ENCODE results near the gene FAAP20. TPM values are rescaled to one million over a fixed set of nuclear protein-coding genes. Genes with fewer than 3 reads are reported as not detected.

The FAAP20 gene
- total and polyA plus RNA-seq, 3 donors from 2014 or later, result 65.5 to 72.6 (median 72.0) TPM

- intact Hi-C loops (cut with DNase I; ENCODE audit: low total_unique reads), result loop anchor here (5.0 kb wide), 1 partner anchor 74 kb away; no protein-coding TSS in a partner anchor
- DNase-seq, result no peak
- no peaks in the 10 kb centered on the region for H3K27me3 ChIP-seq
- no peak overlapping the region for H3K4me3 ChIP-seq
- H3K27ac ChIP-seq, result peak overlapping the region in 1 of 2 donors; percentile 91
- peaks cover 85% of the 10 kb centered on the region for H3K4me1 ChIP-seq
- 61 to 73% methylated on average over 10 to 12 of the region's 12 CpGs for WGBS, 2 donors
- no peak for TF ChIP-seq POLR2A (IDR thresholded peaks at IDR 0.05)
- TF ChIP-seq, protein P1, sequence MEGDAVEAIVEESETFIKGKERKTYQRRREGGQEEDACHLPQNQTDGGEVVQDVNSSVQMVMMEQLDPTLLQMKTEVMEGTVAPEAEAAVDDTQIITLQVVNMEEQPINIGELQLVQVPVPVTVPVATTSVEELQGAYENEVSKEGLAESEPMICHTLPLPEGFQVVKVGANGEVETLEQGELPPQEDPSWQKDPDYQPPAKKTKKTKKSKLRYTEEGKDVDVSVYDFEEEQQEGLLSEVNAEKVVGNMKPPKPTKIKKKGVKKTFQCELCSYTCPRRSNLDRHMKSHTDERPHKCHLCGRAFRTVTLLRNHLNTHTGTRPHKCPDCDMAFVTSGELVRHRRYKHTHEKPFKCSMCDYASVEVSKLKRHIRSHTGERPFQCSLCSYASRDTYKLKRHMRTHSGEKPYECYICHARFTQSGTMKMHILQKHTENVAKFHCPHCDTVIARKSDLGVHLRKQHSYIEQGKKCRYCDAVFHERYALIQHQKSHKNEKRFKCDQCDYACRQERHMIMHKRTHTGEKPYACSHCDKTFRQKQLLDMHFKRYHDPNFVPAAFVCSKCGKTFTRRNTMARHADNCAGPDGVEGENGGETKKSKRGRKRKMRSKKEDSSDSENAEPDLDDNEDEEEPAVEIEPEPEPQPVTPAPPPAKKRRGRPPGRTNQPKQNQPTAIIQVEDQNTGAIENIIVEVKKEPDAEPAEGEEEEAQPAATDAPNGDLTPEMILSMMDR (IDR thresholded peaks at IDR 0.05), result no peak
- H3K36me3 ChIP-seq (ENCODE audit: low read depth, missing control alignments), result no peaks in the 10 kb centered on the region
- no peaks in the 10 kb centered on the region for H3K9me3 ChIP-seq
Measured at GRCh38 chr1:2233468-2233867, 38.9 kb upstream of the FAAP20 start.

DNA sequence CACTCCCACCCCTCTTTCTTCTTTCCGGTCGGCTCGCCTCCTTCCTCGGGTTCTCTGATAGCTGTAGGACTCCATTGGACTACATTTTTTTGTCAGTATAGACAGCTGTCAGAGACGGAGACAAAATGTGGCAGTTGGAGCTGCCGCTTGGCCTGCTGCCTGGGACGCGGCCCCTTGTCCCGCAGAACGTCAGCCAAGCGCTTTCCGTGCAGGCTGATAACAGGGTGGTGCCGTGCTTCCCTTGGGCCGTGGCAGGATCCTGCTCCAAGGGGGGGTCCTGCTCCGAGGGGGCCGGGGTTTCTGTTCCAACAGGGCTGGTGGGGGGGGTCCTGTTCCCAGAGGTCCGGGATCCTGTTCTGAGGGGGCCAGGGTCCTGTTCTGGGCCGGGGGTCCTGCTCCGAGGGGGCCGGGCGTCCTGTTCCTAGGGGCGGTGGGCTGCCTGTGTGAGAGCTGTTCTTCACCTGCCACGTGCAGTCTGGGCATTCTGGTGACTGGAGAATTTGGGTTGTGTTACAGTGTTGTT lies 38.4 kb upstream of the FAAP20 start:
- peak overlapping the region; percentile 81 to 91 for H3K27ac ChIP-seq
- 53 to 62% methylated on average over 9 to 17 of the region's 23 CpGs for WGBS, 2 donors
- peaks cover 81% of the 10 kb centered on the region for H3K4me1 ChIP-seq
- no peak overlapping the region for H3K4me3 ChIP-seq
- no peaks in the 10 kb centered on the region for H3K27me3 ChIP-seq
- H3K36me3 ChIP-seq (ENCODE audit: low read depth, missing control alignments), result no peaks in the 10 kb centered on the region
- intact Hi-C loops (cut with DNase I; ENCODE audit: low total_unique reads), result loop anchor here (5.0 kb wide), 1 partner anchor 74 kb away; no protein-coding TSS in a partner anchor
- no peaks in the 10 kb centered on the region for H3K9me3 ChIP-seq
- TF ChIP-seq, protein P1 (IDR thresholded peaks at IDR 0.05), result no peak
- no peak for TF ChIP-seq POLR2A (IDR thresholded peaks at IDR 0.05)
- DNase-seq, result no peak

GRCh38 chr1:2232255-2232915 lies 37.8 kb upstream of the FAAP20 start:
- TF ChIP-seq, protein P1 (IDR thresholded peaks at IDR 0.05), result no peak
- TF ChIP-seq POLR2A (IDR thresholded peaks at IDR 0.05), result no peak
- Histone ChIP-seq H3K27me3 (no peaks in the 10 kb centered on the region), H3K36me3 (ENCODE audit: low read depth, missing control alignments) (no peaks in the 10 kb centered on the region), H3K4me3 (peak overlapping the region in 1 of 2 donors; percentile 34), H3K4me1 (peaks cover 75% of the 10 kb centered on the region), H3K27ac (peak overlapping the region; percentile 81 to 91), H3K9me3 (no peaks in the 10 kb centered on the region)
- 36 to 44% methylated on average over 9 to 17 of the region's 17 CpGs for WGBS, 2 donors
- intact Hi-C loops (cut with DNase I; ENCODE audit: low total_unique reads), result loop anchor here (5.0 kb wide), 1 partner anchor 75 kb away; no protein-coding TSS in a partner anchor
- DNase-seq, result no peak

DNA sequence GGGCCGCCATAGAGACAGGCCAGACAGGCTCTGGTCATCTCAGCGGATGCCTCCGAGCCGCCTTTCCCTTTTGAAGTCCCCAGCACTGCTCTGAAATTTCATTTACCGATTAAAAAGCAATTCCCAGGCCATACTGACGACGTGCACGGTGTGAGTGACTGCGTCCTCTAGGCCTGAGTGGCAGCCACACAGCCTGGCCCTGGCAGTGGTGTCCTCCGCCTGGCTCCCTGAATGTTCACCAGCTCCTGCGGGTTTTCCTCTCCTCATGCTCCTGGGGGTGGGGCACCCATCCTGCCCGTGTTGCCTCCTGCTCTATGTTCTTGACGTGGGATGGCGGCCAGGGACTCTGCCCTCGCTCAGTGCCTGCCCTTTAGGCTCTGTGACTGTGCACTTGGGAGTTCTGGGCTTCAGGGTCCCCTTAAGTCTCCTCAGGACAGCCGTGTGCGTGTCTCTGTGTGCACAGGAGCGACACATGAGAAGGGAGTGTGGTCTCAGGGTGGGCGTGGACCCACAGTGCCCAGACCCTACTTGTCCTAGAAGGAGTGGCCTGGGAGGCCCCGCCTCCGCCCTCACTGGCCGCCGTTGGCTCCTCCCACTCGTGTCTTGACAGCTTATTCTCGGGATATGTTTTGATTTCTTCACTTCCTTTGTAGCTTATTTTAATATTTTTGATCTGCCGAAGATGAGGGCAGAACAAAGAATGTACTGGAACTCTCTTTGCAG lies 37.1 kb upstream of the FAAP20 start:
- Histone ChIP-seq H3K36me3 (ENCODE audit: low read depth, missing control alignments) (no peaks in the 10 kb centered on the region), H3K27me3 (no peaks in the 10 kb centered on the region), H3K27ac (peak overlapping the region; percentile 81 to 91), H3K9me3 (no peaks in the 10 kb centered on the region), H3K4me1 (peaks cover 69% of the 10 kb centered on the region), H3K4me3 (peak overlapping the region; percentile 56 to 57)
- WGBS, 2 donors, result 35 to 39% methylated on average over 26 of the region's 26 CpGs
- peak; percentile 84 for DNase-seq
- intact Hi-C loops (cut with DNase I; ENCODE audit: low total_unique reads), result loop anchor here (5.0 kb wide), 1 partner anchor 76 kb away; no protein-coding TSS in a partner anchor
- TF ChIP-seq, protein P1 (IDR thresholded peaks at IDR 0.05), result no peak
- TF ChIP-seq POLR2A (IDR thresholded peaks at IDR 0.05), result no peak

Measured in testis (tissue), 3 donors.